ENCODE measurements around the gene CACNA2D1. TPM values are rescaled to one million over a fixed set of nuclear protein-coding genes. Genes with fewer than 3 reads are reported as not detected.
A peak's percentile ranks its signal among the peaks of the same experiment; 100 is the strongest.

Gene CACNA2D1
- 13.6 and 15.7 TPM in 2 replicates for total RNA-seq (2014; rRNA removed; shearing (Covaris generic))
- 3.4 and 5.7 TPM in 2 replicates for polyA plus RNA-seq (2014; cell fraction: nucleus; rRNA removed)

- DNase-seq (ENCODE audit: extremely low read depth, low read depth), result peak; percentile 49
These were observed at the start of gene CACNA2D1 for GRCh38 chr7:82443547-82444219. TSS of gene CACNA2D1 (minus strand) at chr7:82443777.

- no peak for DNase-seq (ENCODE audit: extremely low read depth, low read depth)
These were observed 38.0 kb upstream of the CACNA2D1 start for GRCh38 chr7:82481499-82482097.

- no peak for DNase-seq (ENCODE audit: extremely low read depth, low read depth)
These were observed 34.3 kb upstream of the CACNA2D1 start for GRCh38 chr7:82477733-82478515.

- DNase-seq (ENCODE audit: extremely low read depth, low read depth), result no peak
These were observed 29.4 kb upstream of the CACNA2D1 start for GRCh38 chr7:82472966-82473365.

GRCh38 chr7:82471351-82472020, 27.9 kb upstream of the CACNA2D1 start:
- no peak for DNase-seq (ENCODE audit: extremely low read depth, low read depth)

GRCh38 chr7:82469207-82469606, 25.6 kb upstream of the CACNA2D1 start:
- no peak for DNase-seq (ENCODE audit: extremely low read depth, low read depth)

GRCh38 chr7:82468435-82468834, 24.9 kb upstream of the CACNA2D1 start:
- DNase-seq (ENCODE audit: extremely low read depth, low read depth), result no peak

GRCh38 chr7:82467020-82467419, 23.4 kb upstream of the CACNA2D1 start:
- DNase-seq (ENCODE audit: extremely low read depth, low read depth), result no peak

- DNase-seq (ENCODE audit: extremely low read depth, low read depth), result no peak
These were observed 20.8 kb upstream of the CACNA2D1 start for GRCh38 chr7:82464372-82464771.

GRCh38 chr7:82455295-82455694, 11.7 kb upstream of the CACNA2D1 start:
- no peak for DNase-seq (ENCODE audit: extremely low read depth, low read depth)

- no peak for DNase-seq (ENCODE audit: extremely low read depth, low read depth)
These were observed 7.2 kb upstream of the CACNA2D1 start for GRCh38 chr7:82450759-82451158.

- DNase-seq (ENCODE audit: extremely low read depth, low read depth), result no peak
These were observed 6.3 kb upstream of the CACNA2D1 start for GRCh38 chr7:82449910-82450309.

- DNase-seq (ENCODE audit: extremely low read depth, low read depth), result no peak
These were observed 3.3 kb upstream of the CACNA2D1 start for GRCh38 chr7:82446897-82447296.

- DNase-seq (ENCODE audit: extremely low read depth, low read depth), result no peak
These were observed 1.7 kb upstream of the CACNA2D1 start for GRCh38 chr7:82445271-82445670.

- peak; percentile 21 for DNase-seq (ENCODE audit: extremely low read depth, low read depth)
These were observed 788 bp upstream of the CACNA2D1 start for GRCh38 chr7:82444220-82444909.

- peak; percentile 3 for DNase-seq (ENCODE audit: extremely low read depth, low read depth)
These were observed 486 bp downstream of the CACNA2D1 start for GRCh38 chr7:82443036-82443546.

GRCh38 chr7:82442492-82443035, 1.0 kb downstream of the CACNA2D1 start:
- no peak for DNase-seq (ENCODE audit: extremely low read depth, low read depth)

- DNase-seq (ENCODE audit: extremely low read depth, low read depth), result no peak
These were observed 1.7 kb downstream of the CACNA2D1 start for GRCh38 chr7:82441669-82442478.

- DNase-seq (ENCODE audit: extremely low read depth, low read depth), result no peak
These were observed 5.1 kb downstream of the CACNA2D1 start for GRCh38 chr7:82438521-82438920.

Data from NCI-H460 (cell line).